SJCRH30 (cell line): Measurements from ENCODE around the gene STOML2. TPM values are rescaled to one million over a fixed set of nuclear protein-coding genes. Genes with fewer than 3 reads are reported as not detected.

ENCODE experiments used
- total RNA-seq: library from RNA; depleted of rRNA; stranded (reverse); fragments of >200 nt; shearing (Covaris generic); gene quantifications from 2 replicates; pipeline ENCODE4 v1.2.3, GENCODE V29; 2014; rRNA removed

STOML2 gene
- total RNA-seq, 1 experiment from 2014 or later, result 147 TPM

Other genes starting within 250 kb of the STOML2 start
- not detected in 2 replicates for gene PHF24, start 144.8 kb downstream of the STOML2 start, total RNA-seq
- 18.2 and 18.5 TPM in 2 replicates for gene DNAJB5, start 113.4 kb downstream of the STOML2 start, total RNA-seq
- 219 and 225 TPM in 2 replicates for gene VCP, start 30.5 kb downstream of the STOML2 start, total RNA-seq
- gene FANCG, start 23.2 kb downstream of the STOML2 start, total RNA-seq, result 60.4 and 83.6 TPM in 2 replicates
- 9.7 and 10.1 TPM in 2 replicates for gene PIGO, start 6.5 kb downstream of the STOML2 start, total RNA-seq
- gene ATOSB, start 12.7 kb upstream of the STOML2 start, total RNA-seq, result 4.0 and 4.5 TPM in 2 replicates
- gene UNC13B, start 58.9 kb upstream of the STOML2 start, total RNA-seq, result 2.0 and 2.3 TPM in 2 replicates